Stimulated activated naive B cell treated with anti-CD40 and anti-IgM and Interleukin-4, amounts not matched to agents 10 μg/mL and 1 μg/mL and 100 μg/mL, for 72 hours (primary cell): Measurements from ENCODE around the gene C17orf67.

ENCODE experiments used
- ATAC-seq, 2 donors: fragments of 150-1000 bp; cut with Tn5 transposase; replicated peaks; 2 replicates each; pipeline ENCODE4 v1.10.0; 2021; ENCODE audit warnings: moderate library complexity in 1 of 2
- DNase-seq: peaks from one replicate; pipeline ENCODE4 v3.0.0; 2021
- H3K27ac Mint-ChIP-seq: one replicate; pipeline ENCODE4 v1.8.0; 2022; ENCODE audit warnings: mild to moderate bottlenecking, mixed read lengths
- H3K27me3 Mint-ChIP-seq, 2 donors: one replicate each; pipeline ENCODE4 v1.8.0; 2022; ENCODE audit warnings: mixed read lengths in 2 of 2
- H3K36me3 Mint-ChIP-seq, 2 donors: one replicate each; pipeline ENCODE4 v1.8.0; 2022; ENCODE audit warnings: mixed read lengths in 2 of 2, mild to moderate bottlenecking in 1 of 2
- H3K4me1 Mint-ChIP-seq, 2 donors: one replicate each; pipeline ENCODE4 v1.8.0; 2022; ENCODE audit warnings: mixed read lengths in 2 of 2, mild to moderate bottlenecking in 1 of 2
- H3K4me3 Mint-ChIP-seq, 2 donors: one replicate each; pipeline ENCODE4 v1.8.0; 2022; ENCODE audit warnings: mild to moderate bottlenecking in 2 of 2, mixed read lengths in 2 of 2, moderate library complexity in 1 of 2
- H3K9me3 Mint-ChIP-seq, 2 donors: one replicate each; pipeline ENCODE4 v1.8.0; 2022; ENCODE audit warnings: mixed read lengths in 2 of 2, mild to moderate bottlenecking in 1 of 2

Gene C17orf67

DNA sequence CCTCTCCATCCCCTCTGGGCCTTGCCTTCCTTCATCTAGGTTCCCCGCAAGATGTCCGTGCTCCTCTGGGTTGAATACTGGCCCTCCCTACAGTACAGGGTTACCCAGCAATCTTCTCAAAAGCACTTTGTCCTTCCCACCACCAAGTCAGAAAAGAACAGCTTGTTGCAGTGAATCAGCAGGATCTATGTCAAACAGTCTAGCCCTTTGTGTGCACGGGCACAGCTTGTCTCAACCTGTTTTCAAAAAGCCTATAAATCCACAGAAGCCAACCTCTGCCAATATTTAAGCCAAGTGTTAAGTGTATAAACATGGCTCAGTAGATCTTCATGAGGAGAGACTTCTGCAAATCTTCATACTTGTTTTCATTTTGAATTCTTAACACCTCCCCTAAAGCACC, 25.2 kb downstream of the C17orf67 start:
- no peak for ATAC-seq
- H3K27ac Mint-ChIP-seq: no peak overlapping the region
- DNase-seq: no peak

DNA sequence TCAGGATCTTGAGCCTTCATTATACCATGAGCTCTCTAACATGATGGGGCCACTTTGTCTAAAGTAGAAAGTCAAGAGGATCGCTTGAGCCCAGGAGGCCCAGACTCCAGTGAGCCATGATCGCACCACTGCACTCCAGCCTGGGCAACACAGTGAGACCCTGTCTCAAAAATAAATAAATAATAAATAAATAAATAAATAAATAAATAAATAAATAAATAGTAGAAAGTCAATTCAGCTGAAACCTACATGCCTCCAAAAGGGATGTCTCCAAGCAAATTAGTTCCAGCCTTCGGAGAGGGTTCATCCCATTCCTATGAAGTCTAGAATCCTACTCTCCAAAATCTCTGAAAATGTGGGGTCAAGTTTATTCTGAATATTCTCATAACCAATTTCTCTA, 26.0 kb downstream of the C17orf67 start:
- Mint-ChIP-seq H3K27me3 (no peaks in the 10 kb centered on the region), H3K36me3 (peaks cover 0 to 7% of the 10 kb centered on the region in 2 donors), H3K9me3 (no peaks in the 10 kb centered on the region), H3K27ac (no peak overlapping the region), H3K4me1 (no peaks in the 10 kb centered on the region), H3K4me3 (no peak overlapping the region)
- DNase-seq (no peak), ATAC-seq (no peak)

More for the DNA sequence above, 25.2 kb downstream of the C17orf67 start:
- H3K36me3 Mint-ChIP-seq: peaks cover 0 to 7% of the 10 kb centered on the region in 2 donors
- H3K4me3 Mint-ChIP-seq: no peak overlapping the region
- no peaks in the 10 kb centered on the region for H3K9me3 Mint-ChIP-seq
- no peaks in the 10 kb centered on the region for H3K4me1 Mint-ChIP-seq
- no peaks in the 10 kb centered on the region for H3K27me3 Mint-ChIP-seq

- H3K9me3 Mint-ChIP-seq: no peaks in the 10 kb centered on the region
- H3K27ac Mint-ChIP-seq: no peak overlapping the region
- H3K4me1 Mint-ChIP-seq: no peaks in the 10 kb centered on the region
- ATAC-seq (no peak), DNase-seq (no peak)
- no peaks in the 10 kb centered on the region for H3K27me3 Mint-ChIP-seq
- no peak overlapping the region for H3K4me3 Mint-ChIP-seq
- H3K36me3 Mint-ChIP-seq: peaks cover 0 to 7% of the 10 kb centered on the region in 2 donors
Observed at GRCh38 chr17:56806949-56807348, 26.8 kb downstream of the C17orf67 start.

- H3K4me3 Mint-ChIP-seq: no peak overlapping the region
- no peak overlapping the region for H3K27ac Mint-ChIP-seq
- no peak for ATAC-seq
Observed at GRCh38 chr17:56804454-56804853, 29.3 kb downstream of the C17orf67 start.

GRCh38 chr17:56803071-56803470, 30.6 kb downstream of the C17orf67 start:
- H3K27ac Mint-ChIP-seq: no peak overlapping the region
- no peak for DNase-seq
- no peak for ATAC-seq
- no peaks in the 10 kb centered on the region for H3K27me3 Mint-ChIP-seq
- no peaks in the 10 kb centered on the region for H3K9me3 Mint-ChIP-seq
- no peak overlapping the region for H3K4me3 Mint-ChIP-seq
- H3K36me3 Mint-ChIP-seq: peaks cover 2 to 7% of the 10 kb centered on the region in 2 donors
- H3K4me1 Mint-ChIP-seq: no peaks in the 10 kb centered on the region

More at GRCh38 chr17:56804454-56804853, 29.3 kb downstream of the C17orf67 start:
- Mint-ChIP-seq H3K27me3 (no peaks in the 10 kb centered on the region), H3K4me1 (no peaks in the 10 kb centered on the region), H3K9me3 (no peaks in the 10 kb centered on the region), H3K36me3 (peaks cover 2 to 7% of the 10 kb centered on the region in 2 donors)
- DNase-seq: no peak

- no peaks in the 10 kb centered on the region for H3K27me3 Mint-ChIP-seq
- H3K9me3 Mint-ChIP-seq: no peaks in the 10 kb centered on the region
- no peaks in the 10 kb centered on the region for H3K4me1 Mint-ChIP-seq
- no peak overlapping the region for H3K4me3 Mint-ChIP-seq
- H3K27ac Mint-ChIP-seq: no peak overlapping the region
- DNase-seq (no peak), ATAC-seq (no peak)
- peaks cover 2 to 6% of the 10 kb centered on the region in 2 donors for H3K36me3 Mint-ChIP-seq
Observed at GRCh38 chr17:56801459-56802178, 32.1 kb downstream of the C17orf67 start.

- Mint-ChIP-seq H3K9me3 (peaks cover 0 to 2% of the 10 kb centered on the region in 2 donors), H3K36me3 (peaks cover 6 to 13% of the 10 kb centered on the region in 2 donors), H3K27ac (no peak overlapping the region), H3K27me3 (no peaks in the 10 kb centered on the region), H3K4me3 (no peak overlapping the region), H3K4me1 (no peaks in the 10 kb centered on the region)
- DNase-seq: no peak
- ATAC-seq: no peak
Observed at GRCh38 chr17:56798916-56799315, 34.8 kb downstream of the C17orf67 start.

DNA sequence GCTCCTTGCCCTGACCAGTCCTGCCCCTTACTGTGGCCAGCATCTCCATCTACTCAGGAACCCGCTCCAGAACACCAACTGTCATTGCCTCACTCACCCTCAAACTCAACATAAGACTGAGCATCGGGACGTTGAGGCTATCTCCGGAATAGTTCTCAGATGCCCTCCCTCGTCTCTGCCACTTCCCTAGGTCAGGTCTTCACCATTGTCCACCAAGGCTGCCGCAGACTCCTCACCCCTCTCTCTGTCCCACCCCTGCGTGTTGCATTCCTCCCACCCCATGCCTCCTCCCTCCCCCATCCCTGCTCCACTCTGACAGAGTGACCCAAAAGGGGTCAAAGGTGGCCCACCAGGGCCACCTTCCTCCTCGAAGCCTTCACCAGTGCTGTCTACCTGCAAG, 37.2 kb downstream of the C17orf67 start:
- no peak overlapping the region for H3K27ac Mint-ChIP-seq
- no peaks in the 10 kb centered on the region for H3K27me3 Mint-ChIP-seq
- ATAC-seq: no peak
- no peak for DNase-seq
- no peak overlapping the region for H3K4me3 Mint-ChIP-seq
- H3K9me3 Mint-ChIP-seq: peaks cover 10% of the 10 kb centered on the region in 2 donors
- H3K4me1 Mint-ChIP-seq: peaks cover 0 to 4% of the 10 kb centered on the region in 2 donors
- peaks cover 15 to 26% of the 10 kb centered on the region in 2 donors for H3K36me3 Mint-ChIP-seq

DNA sequence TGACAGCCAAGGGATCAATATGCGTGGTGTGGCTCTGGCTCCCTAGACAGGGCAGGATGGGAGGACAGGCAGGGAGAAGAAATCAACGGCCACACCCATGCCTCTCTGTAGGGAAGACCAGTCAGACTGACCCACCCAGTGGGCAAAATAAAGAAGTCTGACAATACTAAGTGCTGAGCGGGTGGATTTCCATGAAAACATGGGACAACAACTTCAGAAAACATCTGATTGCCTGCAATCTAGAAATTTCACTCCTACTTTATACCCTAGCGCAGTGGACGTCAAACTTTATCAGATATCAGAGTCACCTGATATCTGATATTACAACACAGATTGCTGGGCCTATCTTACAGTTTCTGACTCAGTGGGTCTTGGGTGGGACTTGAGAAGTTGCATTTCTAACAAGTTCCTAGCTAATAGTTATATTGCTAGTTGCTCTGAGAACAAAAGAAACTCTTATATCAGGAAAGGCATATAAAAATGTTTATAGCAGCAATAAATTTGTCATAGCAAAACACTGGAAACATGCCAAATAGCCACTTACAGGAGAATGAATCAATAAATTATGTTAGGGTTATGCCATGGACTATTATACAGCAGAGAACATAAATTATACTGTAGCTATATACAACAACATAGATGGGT, 38.4 kb downstream of the C17orf67 start:
- peaks cover 12 to 14% of the 10 kb centered on the region in 2 donors for H3K9me3 Mint-ChIP-seq
- ATAC-seq (no peak), DNase-seq (no peak)
- no peak overlapping the region for H3K4me3 Mint-ChIP-seq
- no peak overlapping the region for H3K27ac Mint-ChIP-seq
- peaks cover 0 to 4% of the 10 kb centered on the region in 2 donors for H3K4me1 Mint-ChIP-seq
- peaks cover 17 to 34% of the 10 kb centered on the region in 2 donors for H3K36me3 Mint-ChIP-seq
- no peaks in the 10 kb centered on the region for H3K27me3 Mint-ChIP-seq

- Mint-ChIP-seq H3K9me3 (peaks cover 12 to 14% of the 10 kb centered on the region in 2 donors), H3K36me3 (peaks cover 17 to 38% of the 10 kb centered on the region in 2 donors), H3K4me3 (no peak overlapping the region), H3K4me1 (peaks cover 0 to 4% of the 10 kb centered on the region in 2 donors), H3K27ac (no peak overlapping the region), H3K27me3 (no peaks in the 10 kb centered on the region)
- ATAC-seq: no peak
- no peak for DNase-seq
Observed at GRCh38 chr17:56793957-56794356, 39.8 kb downstream of the C17orf67 start.

- no peak for ATAC-seq
- Mint-ChIP-seq H3K27me3 (no peaks in the 10 kb centered on the region), H3K36me3 (peaks cover 17 to 38% of the 10 kb centered on the region in 2 donors), H3K9me3 (peaks cover 12 to 14% of the 10 kb centered on the region in 2 donors), H3K4me3 (no peak overlapping the region), H3K27ac (no peak overlapping the region), H3K4me1 (peaks cover 0 to 5% of the 10 kb centered on the region in 2 donors)
- DNase-seq: no peak
Observed at GRCh38 chr17:56793531-56793930, 40.2 kb downstream of the C17orf67 start.

DNA sequence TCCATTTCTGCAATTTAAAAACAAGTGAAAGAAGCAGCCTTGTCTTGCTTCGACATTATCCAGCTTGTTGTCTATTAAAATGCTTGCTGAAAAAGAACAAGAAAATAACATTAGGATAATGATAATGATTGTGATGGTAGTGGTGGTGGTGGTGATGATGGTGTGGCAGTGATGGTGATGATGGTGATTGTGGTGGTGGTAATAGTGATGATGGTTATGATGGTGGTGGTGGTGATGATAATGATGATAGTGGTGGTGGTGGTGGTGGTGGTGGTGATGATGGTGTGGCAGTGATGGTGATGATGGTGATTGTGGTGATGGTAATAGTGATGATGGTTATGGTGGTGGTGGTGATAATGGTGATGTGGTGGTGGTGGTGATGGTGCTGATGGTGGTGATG, 41.5 kb downstream of the C17orf67 start:
- no peak for DNase-seq
- Mint-ChIP-seq H3K27me3 (no peaks in the 10 kb centered on the region), H3K9me3 (peaks cover 13 to 14% of the 10 kb centered on the region in 2 donors), H3K27ac (no peak overlapping the region), H3K4me3 (peak overlapping the region in 1 of 2 donors; percentile 39), H3K36me3 (peaks cover 18 to 40% of the 10 kb centered on the region in 2 donors), H3K4me1 (peaks cover 7 to 8% of the 10 kb centered on the region in 2 donors)
- ATAC-seq: no peak

GRCh38 chr17:56786989-56787482, 46.7 kb downstream of the C17orf67 start:
- ATAC-seq (peak; percentile 98 to 99), DNase-seq (peak; percentile 74)
- Mint-ChIP-seq H3K9me3 (peaks cover 4 to 8% of the 10 kb centered on the region in 2 donors), H3K4me1 (peaks cover 21 to 39% of the 10 kb centered on the region in 2 donors), H3K27ac (peak overlapping the region; percentile 91), H3K36me3 (peaks cover 9 to 27% of the 10 kb centered on the region in 2 donors), H3K27me3 (peaks cover 0 to 8% of the 10 kb centered on the region in 2 donors), H3K4me3 (peak overlapping the region; percentile 36 to 66)

DNA sequence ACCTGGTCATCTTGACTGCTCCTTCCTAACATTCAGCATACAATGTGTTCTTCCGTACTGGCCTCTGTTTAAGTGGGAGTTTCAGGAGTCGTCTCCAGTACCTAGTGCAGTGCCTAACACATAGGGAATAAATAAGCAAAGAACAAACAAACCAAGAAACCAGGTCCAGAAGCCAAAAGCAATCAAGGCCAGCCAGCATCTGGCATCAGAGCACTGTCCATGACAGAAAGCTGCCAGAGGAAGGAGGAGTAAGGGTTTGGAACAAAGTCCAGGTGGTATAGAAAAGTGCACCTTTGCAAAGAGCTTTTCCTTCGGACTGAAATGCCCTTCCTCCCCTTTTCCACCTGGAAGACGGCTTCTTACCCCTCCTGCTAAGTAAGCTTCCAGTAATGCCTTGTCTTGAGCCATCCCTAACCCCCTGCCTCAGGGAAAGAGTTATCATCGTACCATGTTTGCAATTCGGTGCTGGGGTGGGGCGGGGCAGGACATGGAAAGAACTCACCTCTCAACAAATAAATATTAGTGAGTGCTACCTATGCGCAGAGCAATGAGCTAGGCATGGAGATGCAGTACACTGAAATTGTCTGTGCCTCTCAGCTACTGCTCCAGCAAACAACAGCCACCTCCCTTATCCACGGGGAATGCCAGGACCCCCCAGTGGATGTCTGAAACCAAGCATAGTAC, 47.6 kb downstream of the C17orf67 start:
- DNase-seq (no peak), ATAC-seq (no peak)
- H3K4me1 Mint-ChIP-seq: peaks cover 21 to 40% of the 10 kb centered on the region in 2 donors
- peaks cover 0 to 14% of the 10 kb centered on the region in 2 donors for H3K27me3 Mint-ChIP-seq
- H3K36me3 Mint-ChIP-seq: peaks cover 7 to 21% of the 10 kb centered on the region in 2 donors
- peak overlapping the region; percentile 91 for H3K27ac Mint-ChIP-seq
- peaks cover 4 to 6% of the 10 kb centered on the region in 2 donors for H3K9me3 Mint-ChIP-seq
- H3K4me3 Mint-ChIP-seq: peak overlapping the region in 1 of 2 donors; percentile 66
